WTC11 (cell line): ENCODE data around the gene RHOJ. TPM values are rescaled to one million over a fixed set of nuclear protein-coding genes. Genes with fewer than 3 reads are reported as not detected.
"Not testable (repeated sequence)": the region's sequence is repeated elsewhere in the genome, so short reads cannot be mapped to it uniquely, and the experiment has no call there.

Experiments
- ATAC-seq: fragments of 200-7000 bp; cut with Tn5 transposase; 2 replicates; pipeline ENCODE4 v1.10.0; 2021; ENCODE audit warnings: mild to moderate bottlenecking, moderate library complexity
- CTCF ChIA-PET: fragments of 300-600 bp; sonication (Branson Sonifier 250); formaldehyde crosslinking; loops from one replicate; lab custom pipeline; 2021; ENCODE audit warnings: antibody characterized with exemption; lab: Charles Lee
- POLR2A ChIA-PET: fragments of 350-600 bp; sonication (Branson Sonifier 250); formaldehyde crosslinking; loops from one replicate; lab custom pipeline; 2021; ENCODE audit warnings: antibody characterized with exemption; lab: Charles Lee
- DNase-seq: peaks from one replicate; pipeline ENCODE4 v3.0.0; 2021; ENCODE audit warnings: low spot score
- H3K27ac Mint-ChIP-seq: 2 replicates; pipeline ENCODE4 v1.8.0; 2021; ENCODE audit warnings: mixed read lengths
- H3K27me3 Mint-ChIP-seq: 2 replicates; pipeline ENCODE4 v1.8.0; 2021; ENCODE audit warnings: low read depth, mild to moderate bottlenecking, moderate library complexity, mixed read lengths
- H3K36me3 Mint-ChIP-seq: 2 replicates; pipeline ENCODE4 v1.8.0; 2021; ENCODE audit warnings: mixed read lengths
- H3K4me1 Mint-ChIP-seq: 2 replicates; pipeline ENCODE4 v1.8.0; 2022; ENCODE audit warnings: mixed read lengths
- H3K4me3 Mint-ChIP-seq: 2 replicates; pipeline ENCODE4 v1.8.0; 2021; ENCODE audit warnings: mild to moderate bottlenecking, moderate library complexity, mixed read lengths
- H3K9me3 Mint-ChIP-seq: 2 replicates; pipeline ENCODE4 v1.8.0; 2021; ENCODE audit warnings: mixed read lengths
- EMX1 ChIP-seq: fragments of 250-450 bp; sonication (Bioruptor Pico); IDR thresholded peaks from 2 replicates; pipeline ENCODE4 v1.8.0; 2021; ENCODE audit warnings: mild to moderate bottlenecking
- FOXJ3 ChIP-seq: sonication (generic); formaldehyde crosslinking; IDR thresholded peaks from 2 replicates; pipeline ENCODE4 v1.9.0; 2021; ENCODE audit warnings: missing genetic modification reagents, mild to moderate bottlenecking, borderline replicate concordance
- NR2C2 ChIP-seq: sonication (generic); formaldehyde crosslinking; IDR thresholded peaks from 2 replicates; pipeline ENCODE4 v1.8.0; 2022; ENCODE audit warnings: mild to moderate bottlenecking, missing genetic modification reagents
- OVOL2 ChIP-seq: fragments of 250-450 bp; sonication (Bioruptor Pico); IDR thresholded peaks from 2 replicates; pipeline ENCODE4 v1.9.0; 2021; ENCODE audit warnings: mild to moderate bottlenecking, borderline replicate concordance
- TEAD4 ChIP-seq: sonication (generic); formaldehyde crosslinking; IDR thresholded peaks from 2 replicates; pipeline ENCODE4 v1.8.0; 2022; ENCODE audit warnings: mild to moderate bottlenecking, missing genetic modification reagents
- ZNF121 ChIP-seq: sonication (generic); formaldehyde crosslinking; IDR thresholded peaks from 2 replicates; pipeline ENCODE4 v1.8.0; 2023; ENCODE audit warnings: missing genetic modification reagents
- ZNF138 ChIP-seq: sonication (generic); formaldehyde crosslinking; conservative IDR thresholded peaks from 2 replicates; pipeline ENCODE4 v1.8.1; 2022; ENCODE audit warnings: mild to moderate bottlenecking, moderate library complexity, missing genetic modification reagents
- ZNF232 ChIP-seq: sonication (generic); formaldehyde crosslinking; IDR thresholded peaks from 2 replicates; pipeline ENCODE4 v1.8.0; 2022; ENCODE audit warnings: mild to moderate bottlenecking, missing genetic modification reagents
- ZNF317 ChIP-seq: sonication (generic); formaldehyde crosslinking; IDR thresholded peaks from 2 replicates; pipeline ENCODE4 v1.8.1; 2023; ENCODE audit warnings: low read depth, mild to moderate bottlenecking, moderate library complexity, missing genetic modification reagents, borderline replicate concordance
- total RNA-seq: library from RNA; stranded (reverse); gene quantifications from 3 replicates; pipeline ENCODE4 v1.2.3, GENCODE V29; 2021
- TF ChIP-seq, protein P1 (sequence below): sonication (generic); formaldehyde crosslinking; IDR thresholded peaks from 2 replicates; pipeline ENCODE4 v1.8.1; 2022; ENCODE audit warnings: mild to moderate bottlenecking, moderate library complexity, missing genetic modification reagents
- TF ChIP-seq, protein P2 (sequence below): sonication (generic); formaldehyde crosslinking; IDR thresholded peaks from 2 replicates; pipeline ENCODE4 v1.8.1; 2022; ENCODE audit warnings: missing genetic modification reagents, borderline replicate concordance
- TF ChIP-seq, protein P3 (sequence below): fragments of 200-600 bp; IDR thresholded peaks from 2 replicates; pipeline ENCODE4 v1.8.0; 2022; ENCODE audit warnings: antibody characterized with exemption
- TF ChIP-seq, protein P4 (sequence below): sonication (generic); formaldehyde crosslinking; IDR thresholded peaks from 2 replicates; pipeline ENCODE4 v1.8.1; 2023; ENCODE audit warnings: mild to moderate bottlenecking, missing genetic modification reagents, borderline replicate concordance
- TF ChIP-seq, protein P5 (sequence below): sonication (generic); formaldehyde crosslinking; IDR thresholded peaks from 2 replicates; pipeline ENCODE4 v1.8.1; 2022; ENCODE audit warnings: low read depth, mild to moderate bottlenecking, moderate library complexity, missing genetic modification reagents, borderline replicate concordance
- TF ChIP-seq, protein P6 (sequence below): sonication (generic); formaldehyde crosslinking; IDR thresholded peaks from 2 replicates; pipeline ENCODE4 v1.8.0; 2022; ENCODE audit warnings: mild to moderate bottlenecking, missing genetic modification reagents

RHOJ gene
- total RNA-seq, 1 experiment from 2014 or later: 0.13 TPM

DNA sequence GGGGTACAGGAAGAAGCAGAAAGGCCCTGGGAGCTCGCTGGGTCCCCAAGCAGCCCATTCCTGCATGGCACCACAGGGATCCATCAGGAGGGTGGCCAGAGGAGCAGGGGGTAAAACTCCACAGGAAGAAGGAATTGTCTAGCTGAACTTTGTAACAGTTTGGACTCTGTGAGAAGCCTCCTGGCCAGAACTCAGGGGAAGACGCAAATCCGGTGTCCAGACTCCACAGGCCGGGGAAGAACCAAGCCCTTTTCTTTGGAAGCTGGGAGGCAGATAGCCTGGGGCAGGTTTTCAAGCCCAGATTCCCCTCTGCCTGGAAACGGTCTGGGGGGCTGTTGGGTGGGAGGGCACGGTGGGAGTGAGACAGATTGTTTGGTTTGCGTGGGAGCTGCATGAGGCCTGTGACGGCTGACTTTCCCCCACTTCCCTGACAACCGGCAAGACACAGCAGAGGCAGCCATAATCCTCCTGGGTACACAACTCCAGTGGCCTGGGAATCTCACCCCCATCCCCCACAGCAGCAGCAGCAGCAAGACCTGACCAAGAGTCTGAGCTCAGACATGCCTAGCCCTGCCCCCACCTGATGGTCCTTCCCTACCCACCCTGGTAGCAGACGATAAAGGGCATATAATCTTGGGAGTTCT, 97.8 kb downstream of the RHOJ start:
- Mint-ChIP-seq H3K36me3 (no peaks in the 10 kb centered on the region; the same call in 1 of the 2 replicates), H3K9me3 (peaks cover 8% of the 10 kb centered on the region), H3K27ac (no peak overlapping the region), H3K4me1 (peaks cover 17% of the 10 kb centered on the region)
- CTCF ChIA-PET: no interaction called here
- DNase-seq: no peak
- no peak for ATAC-seq
- POLR2A ChIA-PET: no interaction called here
- no peak for TF ChIP-seq ZNF317
- TF ChIP-seq, protein P1, sequence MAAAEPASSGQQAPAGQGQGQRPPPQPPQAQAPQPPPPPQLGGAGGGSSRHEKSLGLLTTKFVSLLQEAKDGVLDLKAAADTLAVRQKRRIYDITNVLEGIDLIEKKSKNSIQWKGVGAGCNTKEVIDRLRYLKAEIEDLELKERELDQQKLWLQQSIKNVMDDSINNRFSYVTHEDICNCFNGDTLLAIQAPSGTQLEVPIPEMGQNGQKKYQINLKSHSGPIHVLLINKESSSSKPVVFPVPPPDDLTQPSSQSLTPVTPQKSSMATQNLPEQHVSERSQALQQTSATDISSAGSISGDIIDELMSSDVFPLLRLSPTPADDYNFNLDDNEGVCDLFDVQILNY (CRISPR knock-in tag): no peak
- TF ChIP-seq ZNF121 (CRISPR knock-in tag): no peak
- no peak for TF ChIP-seq OVOL2 (CRISPR knock-in tag)
- no peak for TF ChIP-seq FOXJ3
- TF ChIP-seq, protein P2, sequence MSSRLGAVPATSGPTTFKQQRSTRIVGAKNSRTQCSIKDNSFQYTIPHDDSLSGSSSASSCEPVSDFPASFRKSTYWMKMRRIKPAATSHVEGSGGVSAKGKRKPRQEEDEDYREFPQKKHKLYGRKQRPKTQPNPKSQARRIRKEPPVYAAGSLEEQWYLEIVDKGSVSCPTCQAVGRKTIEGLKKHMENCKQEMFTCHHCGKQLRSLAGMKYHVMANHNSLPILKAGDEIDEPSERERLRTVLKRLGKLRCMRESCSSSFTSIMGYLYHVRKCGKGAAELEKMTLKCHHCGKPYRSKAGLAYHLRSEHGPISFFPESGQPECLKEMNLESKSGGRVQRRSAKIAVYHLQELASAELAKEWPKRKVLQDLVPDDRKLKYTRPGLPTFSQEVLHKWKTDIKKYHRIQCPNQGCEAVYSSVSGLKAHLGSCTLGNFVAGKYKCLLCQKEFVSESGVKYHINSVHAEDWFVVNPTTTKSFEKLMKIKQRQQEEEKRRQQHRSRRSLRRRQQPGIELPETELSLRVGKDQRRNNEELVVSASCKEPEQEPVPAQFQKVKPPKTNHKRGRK (CRISPR knock-in tag): no peak
- TF ChIP-seq, all 79 proteins: peak for 0
- H3K4me3 Mint-ChIP-seq: no peak overlapping the region
- no peaks in the 10 kb centered on the region for H3K27me3 Mint-ChIP-seq

DNA sequence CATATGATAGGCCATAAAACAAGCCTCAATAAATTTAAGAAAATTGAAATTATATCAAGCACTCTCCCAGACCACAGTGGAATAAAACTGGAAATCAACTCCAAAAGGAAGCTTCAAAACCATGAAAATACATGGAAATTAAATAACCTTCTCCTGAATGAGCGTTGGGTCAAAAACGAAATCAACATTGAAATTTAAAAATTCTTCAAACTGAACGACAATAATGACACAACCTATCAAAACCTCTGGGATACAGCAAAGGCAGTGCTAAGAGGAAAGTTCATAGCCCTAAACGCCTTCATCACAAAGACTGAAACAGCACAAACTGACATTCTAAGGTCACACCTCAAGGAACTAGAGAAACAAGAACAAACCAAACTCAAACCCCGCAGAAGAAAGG, 100.2 kb downstream of the RHOJ start:
- H3K27me3 Mint-ChIP-seq, POLR2A ChIA-PET, CTCF ChIA-PET, H3K4me1 Mint-ChIP-seq, DNase-seq, H3K36me3 Mint-ChIP-seq, H3K4me3 Mint-ChIP-seq, H3K27ac Mint-ChIP-seq, ATAC-seq: not testable (repeated sequence)
- H3K9me3 Mint-ChIP-seq: peaks cover 11% of the 10 kb centered on the region

DNA sequence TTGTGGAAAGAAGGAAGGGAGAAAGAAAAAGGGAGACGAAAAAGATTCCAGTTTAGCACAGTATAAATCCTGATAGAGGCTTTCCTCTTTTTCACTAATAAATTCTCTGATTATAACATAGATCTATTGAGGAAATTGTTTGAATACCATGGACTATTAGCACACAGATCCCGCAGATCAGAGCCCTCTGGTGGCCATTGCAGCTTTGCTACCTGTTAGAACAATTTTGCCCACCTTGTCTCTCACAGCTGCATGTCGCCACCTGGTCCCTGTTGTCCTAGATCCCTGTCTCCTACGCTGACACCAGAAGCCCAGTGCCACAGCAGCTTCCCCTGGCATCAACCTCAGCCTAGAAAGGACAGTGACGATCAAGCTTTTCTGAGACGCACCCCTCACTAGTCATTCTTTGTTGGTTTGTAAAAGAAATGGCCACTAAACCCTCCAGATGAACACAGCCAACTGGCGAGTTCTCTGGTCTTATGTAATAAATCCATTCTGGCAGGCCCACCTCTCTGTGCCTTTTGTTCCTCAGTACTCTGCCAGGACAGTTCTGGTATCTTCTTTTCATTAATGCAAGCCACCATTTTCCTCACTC, 104.6 kb downstream of the RHOJ start:
- CTCF ChIA-PET: interaction anchor here (0.6 to 1.6 kb wide), 13 partner anchors 8 to 1398 kb away, joined by 3 to 11 read pairs (median 4); no protein-coding TSS in a partner anchor
- Mint-ChIP-seq H3K36me3 (no peaks in the 10 kb centered on the region), H3K4me3 (no peak overlapping the region), H3K9me3 (peaks cover 4% of the 10 kb centered on the region; the same call in 1 of the 2 replicates), H3K27ac (no peak overlapping the region), H3K27me3 (no peaks in the 10 kb centered on the region), H3K4me1 (peaks cover 11% of the 10 kb centered on the region)
- DNase-seq (peak; percentile 62), ATAC-seq (peak; percentile 83)
- TF ChIP-seq, protein P3, sequence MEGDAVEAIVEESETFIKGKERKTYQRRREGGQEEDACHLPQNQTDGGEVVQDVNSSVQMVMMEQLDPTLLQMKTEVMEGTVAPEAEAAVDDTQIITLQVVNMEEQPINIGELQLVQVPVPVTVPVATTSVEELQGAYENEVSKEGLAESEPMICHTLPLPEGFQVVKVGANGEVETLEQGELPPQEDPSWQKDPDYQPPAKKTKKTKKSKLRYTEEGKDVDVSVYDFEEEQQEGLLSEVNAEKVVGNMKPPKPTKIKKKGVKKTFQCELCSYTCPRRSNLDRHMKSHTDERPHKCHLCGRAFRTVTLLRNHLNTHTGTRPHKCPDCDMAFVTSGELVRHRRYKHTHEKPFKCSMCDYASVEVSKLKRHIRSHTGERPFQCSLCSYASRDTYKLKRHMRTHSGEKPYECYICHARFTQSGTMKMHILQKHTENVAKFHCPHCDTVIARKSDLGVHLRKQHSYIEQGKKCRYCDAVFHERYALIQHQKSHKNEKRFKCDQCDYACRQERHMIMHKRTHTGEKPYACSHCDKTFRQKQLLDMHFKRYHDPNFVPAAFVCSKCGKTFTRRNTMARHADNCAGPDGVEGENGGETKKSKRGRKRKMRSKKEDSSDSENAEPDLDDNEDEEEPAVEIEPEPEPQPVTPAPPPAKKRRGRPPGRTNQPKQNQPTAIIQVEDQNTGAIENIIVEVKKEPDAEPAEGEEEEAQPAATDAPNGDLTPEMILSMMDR: peak; percentile 32; the same call in 1 of the 2 replicates
- TF ChIP-seq, protein P4, sequence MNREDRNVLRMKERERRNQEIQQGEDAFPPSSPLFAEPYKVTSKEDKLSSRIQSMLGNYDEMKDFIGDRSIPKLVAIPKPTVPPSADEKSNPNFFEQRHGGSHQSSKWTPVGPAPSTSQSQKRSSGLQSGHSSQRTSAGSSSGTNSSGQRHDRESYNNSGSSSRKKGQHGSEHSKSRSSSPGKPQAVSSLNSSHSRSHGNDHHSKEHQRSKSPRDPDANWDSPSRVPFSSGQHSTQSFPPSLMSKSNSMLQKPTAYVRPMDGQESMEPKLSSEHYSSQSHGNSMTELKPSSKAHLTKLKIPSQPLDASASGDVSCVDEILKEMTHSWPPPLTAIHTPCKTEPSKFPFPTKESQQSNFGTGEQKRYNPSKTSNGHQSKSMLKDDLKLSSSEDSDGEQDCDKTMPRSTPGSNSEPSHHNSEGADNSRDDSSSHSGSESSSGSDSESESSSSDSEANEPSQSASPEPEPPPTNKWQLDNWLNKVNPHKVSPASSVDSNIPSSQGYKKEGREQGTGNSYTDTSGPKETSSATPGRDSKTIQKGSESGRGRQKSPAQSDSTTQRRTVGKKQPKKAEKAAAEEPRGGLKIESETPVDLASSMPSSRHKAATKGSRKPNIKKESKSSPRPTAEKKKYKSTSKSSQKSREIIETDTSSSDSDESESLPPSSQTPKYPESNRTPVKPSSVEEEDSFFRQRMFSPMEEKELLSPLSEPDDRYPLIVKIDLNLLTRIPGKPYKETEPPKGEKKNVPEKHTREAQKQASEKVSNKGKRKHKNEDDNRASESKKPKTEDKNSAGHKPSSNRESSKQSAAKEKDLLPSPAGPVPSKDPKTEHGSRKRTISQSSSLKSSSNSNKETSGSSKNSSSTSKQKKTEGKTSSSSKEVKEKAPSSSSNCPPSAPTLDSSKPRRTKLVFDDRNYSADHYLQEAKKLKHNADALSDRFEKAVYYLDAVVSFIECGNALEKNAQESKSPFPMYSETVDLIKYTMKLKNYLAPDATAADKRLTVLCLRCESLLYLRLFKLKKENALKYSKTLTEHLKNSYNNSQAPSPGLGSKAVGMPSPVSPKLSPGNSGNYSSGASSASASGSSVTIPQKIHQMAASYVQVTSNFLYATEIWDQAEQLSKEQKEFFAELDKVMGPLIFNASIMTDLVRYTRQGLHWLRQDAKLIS: no peak
- POLR2A ChIA-PET: no interaction called here

DNA sequence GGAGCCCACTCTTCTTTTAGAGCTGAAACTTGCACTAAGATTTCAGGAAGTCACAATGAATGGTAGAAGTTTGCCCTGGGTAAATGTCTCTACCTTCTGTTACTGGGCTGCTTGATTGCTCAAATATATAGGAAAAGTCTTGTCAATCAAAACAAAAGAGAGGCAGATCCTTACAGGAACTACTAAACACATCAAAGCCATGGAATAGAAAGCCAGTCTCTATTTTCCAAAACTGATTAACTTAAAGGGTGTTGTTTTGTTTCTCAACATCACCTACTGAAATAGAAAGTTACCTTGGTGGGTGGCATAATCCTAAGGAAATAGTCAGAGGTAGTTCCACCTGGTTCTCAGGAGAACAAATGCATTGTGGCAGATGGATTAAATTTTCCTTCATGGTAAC, 114.6 kb downstream of the RHOJ start, which contains the start of gene GPHB5:
Gene GPHB5, minus strand, starts transcription at position 101 of the 400 bp plus-strand sequence. CDS start 1,086 bp downstream, outside the sequence.
- ChIA-PET CTCF (no interaction called here), POLR2A (no interaction called here)
- Mint-ChIP-seq H3K9me3 (no peaks in the 10 kb centered on the region), H3K4me1 (peaks cover 13% of the 10 kb centered on the region), H3K4me3 (no peak within 1 kb of the TSS), H3K36me3 (no peaks in the 10 kb centered on the region), H3K27ac (no peak within 1 kb of the TSS), H3K27me3 (no peaks in the 10 kb centered on the region)
- ATAC-seq: no peak
- DNase-seq: no peak
- no peak for TF ChIP-seq NR2C2
- TF ChIP-seq, protein P5, sequence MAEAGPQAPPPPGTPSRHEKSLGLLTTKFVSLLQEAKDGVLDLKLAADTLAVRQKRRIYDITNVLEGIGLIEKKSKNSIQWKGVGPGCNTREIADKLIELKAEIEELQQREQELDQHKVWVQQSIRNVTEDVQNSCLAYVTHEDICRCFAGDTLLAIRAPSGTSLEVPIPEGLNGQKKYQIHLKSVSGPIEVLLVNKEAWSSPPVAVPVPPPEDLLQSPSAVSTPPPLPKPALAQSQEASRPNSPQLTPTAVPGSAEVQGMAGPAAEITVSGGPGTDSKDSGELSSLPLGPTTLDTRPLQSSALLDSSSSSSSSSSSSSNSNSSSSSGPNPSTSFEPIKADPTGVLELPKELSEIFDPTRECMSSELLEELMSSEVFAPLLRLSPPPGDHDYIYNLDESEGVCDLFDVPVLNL (CRISPR knock-in tag): no peak
- TF ChIP-seq ZNF232 (CRISPR knock-in tag): no peak
- TF ChIP-seq, protein P3: no peak
- no peak for TF ChIP-seq EMX1 (CRISPR knock-in tag)
- TF ChIP-seq, protein P6, sequence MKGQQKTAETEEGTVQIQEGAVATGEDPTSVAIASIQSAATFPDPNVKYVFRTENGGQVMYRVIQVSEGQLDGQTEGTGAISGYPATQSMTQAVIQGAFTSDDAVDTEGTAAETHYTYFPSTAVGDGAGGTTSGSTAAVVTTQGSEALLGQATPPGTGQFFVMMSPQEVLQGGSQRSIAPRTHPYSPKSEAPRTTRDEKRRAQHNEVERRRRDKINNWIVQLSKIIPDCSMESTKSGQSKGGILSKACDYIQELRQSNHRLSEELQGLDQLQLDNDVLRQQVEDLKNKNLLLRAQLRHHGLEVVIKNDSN (CRISPR knock-in tag): no peak
- no peak for TF ChIP-seq ZNF138 (CRISPR knock-in tag)
- TF ChIP-seq TEAD4 (CRISPR knock-in tag): no peak
